Measurements from ENCODE around the gene TSPY8. TPM values are rescaled to one million over a fixed set of nuclear protein-coding genes. Genes with fewer than 3 reads are reported as not detected.
"Not testable (repeated sequence)": the region's sequence is repeated elsewhere in the genome, so short reads cannot be mapped to it uniquely, and the experiment has no call there.

TSPY8 gene
- total RNA-seq (2016; rRNA removed; fragmentation: Illumina TruSeq; extraction: Trizol) (not detected in 2 replicates), polyA plus RNA-seq (2011; rRNA removed) (not detected in 2 replicates), polyA minus RNA-seq (2011; rRNA and poly(A)+ RNA removed; ENCODE audit: low replicate concordance) (not detected in 2 replicates), Bru-seq, nascent RNA (not detected), BruChase-seq, experiment 1, labeled RNA remaining after a 6-hour chase (not detected), BruChase-seq, experiment 2, labeled RNA remaining after a 2-hour chase (not detected)
- not detected in 2 replicates for total RNA-seq (2016; cell fraction: cytosol; rRNA removed; fragmentation: Illumina TruSeq; extraction: Trizol; ENCODE audit: low read depth)
- total RNA-seq (2016; cell fraction: insoluble cytoplasmic fraction; rRNA removed; fragmentation: Illumina TruSeq; extraction: Trizol) = not detected in 2 replicates
- total RNA-seq (2016; cell fraction: membrane; rRNA removed; fragmentation: Illumina TruSeq; extraction: Trizol) = not detected in 2 replicates
- total RNA-seq (2016; cell fraction: nucleus; rRNA removed; fragmentation: Illumina TruSeq; extraction: Trizol) = not detected in 2 replicates
- not detected in 2 replicates for polyA plus RNA-seq (2011; cell fraction: cytosol; rRNA removed)
- not detected in 2 replicates for polyA plus RNA-seq (2011; cell fraction: nucleus; rRNA removed)
- polyA plus RNA-seq (2012) = not detected in 2 replicates
- not detected in 2 replicates for polyA plus RNA-seq (2016; cell fraction: cytosol; fragmentation: Illumina TruSeq; extraction: Trizol; ENCODE audit: low read depth)
- not detected in 2 replicates for polyA plus RNA-seq (2016; cell fraction: insoluble cytoplasmic fraction; fragmentation: Illumina TruSeq; extraction: Trizol; ENCODE audit: low read depth)
- not detected in 2 replicates for polyA plus RNA-seq (2016; cell fraction: membrane; fragmentation: Illumina TruSeq; extraction: Trizol; ENCODE audit: low read depth)
- polyA plus RNA-seq (2016; cell fraction: nucleus; fragmentation: Illumina TruSeq; extraction: Trizol; ENCODE audit: insufficient read depth, low read depth) = not detected in 2 replicates
- polyA minus RNA-seq (2011; cell fraction: cytosol; rRNA and poly(A)+ RNA removed) = not detected in 2 replicates
- polyA minus RNA-seq (2011; cell fraction: nucleus; rRNA and poly(A)+ RNA removed) = not detected in 2 replicates
- long read RNA-seq, experiment 1 = 0 reads
- long read RNA-seq, experiment 2 = 0 reads

DNA sequence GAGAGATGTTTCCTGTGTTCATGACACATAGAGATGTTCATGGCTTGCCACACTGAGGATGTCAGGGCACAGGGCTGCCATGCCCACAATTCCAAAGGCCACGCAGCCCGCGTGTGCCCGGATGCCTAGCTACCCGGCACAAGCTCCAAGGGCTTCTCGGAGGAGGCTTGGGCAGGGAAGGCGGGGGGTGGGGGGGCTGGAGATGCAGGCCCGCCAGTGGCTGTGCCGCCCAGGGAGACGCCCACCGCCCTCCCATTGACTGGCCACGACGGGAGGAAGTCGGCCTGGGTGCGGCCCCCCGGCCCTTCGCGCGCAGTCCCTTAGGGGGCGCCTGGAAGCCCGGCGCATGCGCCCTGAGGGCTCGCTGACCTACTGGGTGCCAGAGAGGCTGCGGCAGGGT is at the start of gene TSPY8:
TSPY8 (plus strand) TSS at position 301 of the 400 bp plus-strand sequence; CDS start at position 347, 46 bp downstream.
- H3K9ac ChIP-seq (ENCODE audit: insufficient read depth, low read depth, low read length); H3K4me1 ChIP-seq (ENCODE audit: insufficient read depth, low read length); H4K20me1 ChIP-seq (ENCODE audit: insufficient read depth, low read length); intact Hi-C loops (cut with micrococcal nuclease; ENCODE audit: unreplicated experiment); FAIRE-seq; in situ Hi-C loops (cut with HindIII; ENCODE audit: extremely low pct_ligation_motif_present, low pct_unique_long_range_greater_than_20kb); H3K27ac ChIP-seq (ENCODE audit: extremely low read length, insufficient read depth, low read length); DNase-seq (ENCODE audit: low spot score); H2AFZ ChIP-seq (ENCODE audit: low read length); H3K79me2 ChIP-seq (ENCODE audit: insufficient read depth, low read length); H3K4me2 ChIP-seq (ENCODE audit: low read depth, low read length); POLR2A ChIA-PET; CTCF ChIA-PET (ENCODE audit: low intra/inter-chr PET ratio, low total read pairs); H3K27me3 ChIP-seq (ENCODE audit: control insufficient read depth in 1 of 2, insufficient read depth in 2 of 2, low read length in 2 of 2); ATAC-seq; H3K36me3 ChIP-seq (replicated peaks in 1 of 2; ENCODE audit: control insufficient read depth in 1 of 2, insufficient read depth in 2 of 2, low read length in 2 of 2); H3K4me3 ChIP-seq (replicated peaks in 1 of 3; ENCODE audit: insufficient read depth in 1 of 3, low read depth in 2 of 3, low read length in 3 of 3); BruUV-seq (replicated peaks); H3K9me3 ChIP-seq (ENCODE audit: low read length): not testable (repeated sequence)
- WGBS (ENCODE audit: low lambda C conversion rate) = no CpG with 5 or more reads among the region's 25 CpGs

DNA sequence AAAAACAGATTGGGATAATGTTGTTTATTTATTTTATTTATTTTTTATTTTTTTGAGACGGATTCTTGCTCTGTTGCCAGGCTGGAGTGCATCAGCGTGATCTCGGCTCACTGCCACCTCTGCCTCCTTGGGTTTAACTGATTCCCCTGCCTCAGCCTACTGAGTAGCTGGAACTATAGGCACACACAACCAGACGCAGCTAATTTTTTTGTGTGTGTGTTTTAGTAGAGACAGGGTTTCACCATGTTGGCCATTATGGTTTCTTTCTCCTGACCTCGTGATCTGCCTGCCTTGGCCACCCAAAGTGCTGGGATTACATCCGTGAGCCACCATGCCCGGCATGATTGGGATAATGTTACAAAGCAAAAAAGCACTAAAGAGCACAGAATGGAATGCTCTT is 36.6 kb upstream of the TSPY8 start:
- Histone ChIP-seq H3K79me2 (ENCODE audit: insufficient read depth, low read length) (no peaks in the 10 kb centered on the region), H3K9me3 (ENCODE audit: low read length) (no peaks in the 10 kb centered on the region), H3K36me3 (replicated peaks in 1 of 2; ENCODE audit: control insufficient read depth in 1 of 2, insufficient read depth in 2 of 2, low read length in 2 of 2) (no peaks in the 10 kb centered on the region), H4K20me1 (ENCODE audit: insufficient read depth, low read length) (no peaks in the 10 kb centered on the region), H3K4me3 (replicated peaks in 1 of 3; ENCODE audit: insufficient read depth in 1 of 3, low read depth in 2 of 3, low read length in 3 of 3) (no peak overlapping the region), H3K4me1 (ENCODE audit: insufficient read depth, low read length) (no peaks in the 10 kb centered on the region), H3K4me2 (ENCODE audit: low read depth, low read length) (no peak overlapping the region), H3K27me3 (ENCODE audit: control insufficient read depth in 1 of 2, insufficient read depth in 2 of 2, low read length in 2 of 2) (no peaks in the 10 kb centered on the region), H3K27ac (ENCODE audit: extremely low read length, insufficient read depth, low read length) (no peak overlapping the region), H3K9ac (ENCODE audit: insufficient read depth, low read depth, low read length) (no peak overlapping the region), H2AFZ (ENCODE audit: low read length) (no peak overlapping the region)
- ATAC-seq (no peak), DNase-seq (ENCODE audit: low spot score) (no peak), FAIRE-seq (no peak)
- CTCF ChIA-PET (ENCODE audit: low intra/inter-chr PET ratio, low total read pairs) = no interaction called here
- 25% methylated on average over 6 of the region's 7 CpGs for WGBS (ENCODE audit: low lambda C conversion rate)
- TF ChIP-seq GABPA (IDR thresholded peaks at IDR 0.05; ENCODE audit: low read depth, low read length) (no peak), GABPA (CRISPR knock-in tag; IDR thresholded peaks at IDR 0.05; ENCODE audit: low read depth) (no peak), ZNF597 (CRISPR knock-in tag; IDR thresholded peaks at IDR 0.05) (no peak), ZIK1 (CRISPR knock-in tag; IDR thresholded peaks at IDR 0.05; ENCODE audit: borderline replicate concordance, low read depth) (no peak), ZNF30 (CRISPR knock-in tag; IDR thresholded peaks at IDR 0.05) (no peak), RNF2 (conservative IDR thresholded peaks at IDR 0.05; ENCODE audit: low read depth) (no peak), ZNF543 (CRISPR knock-in tag; IDR thresholded peaks at IDR 0.05) (no peak), MIER2 (CRISPR knock-in tag; IDR thresholded peaks at IDR 0.05) (no peak), RBM39 (IDR thresholded peaks at IDR 0.05; ENCODE audit: low read depth, low read length, poor library complexity, severe bottlenecking) (no peak)
- intact Hi-C loops (cut with micrococcal nuclease; ENCODE audit: unreplicated experiment) = no loop called here
- in situ Hi-C loops (cut with HindIII; ENCODE audit: extremely low pct_ligation_motif_present, low pct_unique_long_range_greater_than_20kb) = no loop called here
- POLR2A ChIA-PET = no interaction called here
- BruUV-seq (replicated peaks) = no TSS peak

All from HepG2 (cell line).